Gastrocnemius medialis (tissue), 4 donors: ENCODE data around the gene RCL1.

Experiments used
- POLR2A ChIP-seq, 2 donors: fragments of 450-650 bp; IDR thresholded peaks; one replicate each; pipeline ENCODE4 v1.6.1; 2017; ENCODE audit warnings: antibody characterized with exemption in 2 of 2, mild to moderate bottlenecking in 2 of 2, moderate library complexity in 2 of 2
- TF ChIP-seq, protein P1 (sequence below), 5 experiments: fragments of 450-650 bp in 3 of 5; fragments of 200-600 bp in 2 of 5; sonication (generic) in 2 of 5; IDR thresholded peaks in 4 of 5; conservative IDR thresholded peaks in 1 of 5; 1 replicate in 4 of 5; 2 replicates in 1 of 5; pipeline ENCODE4 v1.5.1; 2016 to 2019; ENCODE audit warnings: antibody characterized with exemption in 5 of 5, mild to moderate bottlenecking in 3 of 5, moderate library complexity in 3 of 5

DNA sequence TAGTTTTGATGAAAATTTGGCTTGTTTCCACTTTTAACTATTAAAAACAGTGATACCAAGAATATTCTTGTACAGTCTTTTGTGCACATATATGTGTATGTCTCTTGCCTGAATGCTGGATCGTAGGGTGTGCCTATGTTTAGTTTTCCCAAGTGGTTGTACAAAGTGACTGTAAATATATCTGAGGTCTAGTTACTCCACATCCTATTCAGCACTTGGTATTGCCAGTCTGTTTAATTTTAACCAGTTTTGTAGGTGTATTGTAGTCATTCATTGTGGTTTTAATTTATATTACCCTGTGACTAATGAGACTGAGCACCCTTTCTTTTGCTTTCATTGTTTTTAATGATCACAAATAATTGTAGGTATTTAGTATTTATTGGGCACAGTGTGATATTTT lies 17.8 kb downstream of the RCL1 start:
- TF ChIP-seq, protein P1, sequence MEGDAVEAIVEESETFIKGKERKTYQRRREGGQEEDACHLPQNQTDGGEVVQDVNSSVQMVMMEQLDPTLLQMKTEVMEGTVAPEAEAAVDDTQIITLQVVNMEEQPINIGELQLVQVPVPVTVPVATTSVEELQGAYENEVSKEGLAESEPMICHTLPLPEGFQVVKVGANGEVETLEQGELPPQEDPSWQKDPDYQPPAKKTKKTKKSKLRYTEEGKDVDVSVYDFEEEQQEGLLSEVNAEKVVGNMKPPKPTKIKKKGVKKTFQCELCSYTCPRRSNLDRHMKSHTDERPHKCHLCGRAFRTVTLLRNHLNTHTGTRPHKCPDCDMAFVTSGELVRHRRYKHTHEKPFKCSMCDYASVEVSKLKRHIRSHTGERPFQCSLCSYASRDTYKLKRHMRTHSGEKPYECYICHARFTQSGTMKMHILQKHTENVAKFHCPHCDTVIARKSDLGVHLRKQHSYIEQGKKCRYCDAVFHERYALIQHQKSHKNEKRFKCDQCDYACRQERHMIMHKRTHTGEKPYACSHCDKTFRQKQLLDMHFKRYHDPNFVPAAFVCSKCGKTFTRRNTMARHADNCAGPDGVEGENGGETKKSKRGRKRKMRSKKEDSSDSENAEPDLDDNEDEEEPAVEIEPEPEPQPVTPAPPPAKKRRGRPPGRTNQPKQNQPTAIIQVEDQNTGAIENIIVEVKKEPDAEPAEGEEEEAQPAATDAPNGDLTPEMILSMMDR (IDR thresholded peaks at IDR 0.05 in 4 of 5, conservative IDR thresholded peaks at IDR 0.05 in 1 of 5) = no peak
- no peak for TF ChIP-seq POLR2A (IDR thresholded peaks at IDR 0.05)
